ENCODE measurements around the gene CCDC107.

CCDC107 gene

GRCh38 chr9:35673132-35674024 lies 15.3 kb downstream of the CCDC107 start, which contains the start of gene CA9:
CA9 (plus strand) TSS chr9:35673928; CDS start chr9:35673960, 32 bp downstream.
- DNase-seq (ENCODE audit: insufficient read length, low spot score), result no peak
- TF ChIP-seq TAF1 (IDR thresholded peaks at IDR 0.05; ENCODE audit: low read depth, low read length) (no peak), SPI1 (IDR thresholded peaks at IDR 0.05; ENCODE audit: low read depth, low read length) (no peak), POU2F2 (IDR thresholded peaks at IDR 0.05; ENCODE audit: low read depth, low read length) (no peak), POLR2AphosphoS5 (IDR thresholded peaks at IDR 0.05; ENCODE audit: low read depth, low read length) (no peak), POLR2A (IDR thresholded peaks at IDR 0.05; ENCODE audit: low read depth, low read length) (no peak), PAX5 (IDR thresholded peaks at IDR 0.05; ENCODE audit: insufficient read depth, low read length, severe bottlenecking) (no peak)
- no peak for FAIRE-seq

DNA sequence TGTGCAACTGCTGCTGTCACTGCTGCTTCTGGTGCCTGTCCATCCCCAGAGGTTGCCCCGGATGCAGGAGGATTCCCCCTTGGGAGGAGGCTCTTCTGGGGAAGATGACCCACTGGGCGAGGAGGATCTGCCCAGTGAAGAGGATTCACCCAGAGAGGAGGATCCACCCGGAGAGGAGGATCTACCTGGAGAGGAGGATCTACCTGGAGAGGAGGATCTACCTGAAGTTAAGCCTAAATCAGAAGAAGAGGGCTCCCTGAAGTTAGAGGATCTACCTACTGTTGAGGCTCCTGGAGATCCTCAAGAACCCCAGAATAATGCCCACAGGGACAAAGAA lies 15.9 kb downstream of the CCDC107 start:
- FAIRE-seq (no peak), DNase-seq (ENCODE audit: insufficient read length, low spot score) (no peak)
- TF ChIP-seq PAX5 (IDR thresholded peaks at IDR 0.05; ENCODE audit: insufficient read depth, low read length, severe bottlenecking) (no peak), TAF1 (IDR thresholded peaks at IDR 0.05; ENCODE audit: low read depth, low read length) (no peak), POU2F2 (IDR thresholded peaks at IDR 0.05; ENCODE audit: low read depth, low read length) (no peak), SPI1 (IDR thresholded peaks at IDR 0.05; ENCODE audit: low read depth, low read length) (no peak), POLR2AphosphoS5 (IDR thresholded peaks at IDR 0.05; ENCODE audit: low read depth, low read length) (no peak), POLR2A (IDR thresholded peaks at IDR 0.05; ENCODE audit: low read depth, low read length) (no peak)

DNA sequence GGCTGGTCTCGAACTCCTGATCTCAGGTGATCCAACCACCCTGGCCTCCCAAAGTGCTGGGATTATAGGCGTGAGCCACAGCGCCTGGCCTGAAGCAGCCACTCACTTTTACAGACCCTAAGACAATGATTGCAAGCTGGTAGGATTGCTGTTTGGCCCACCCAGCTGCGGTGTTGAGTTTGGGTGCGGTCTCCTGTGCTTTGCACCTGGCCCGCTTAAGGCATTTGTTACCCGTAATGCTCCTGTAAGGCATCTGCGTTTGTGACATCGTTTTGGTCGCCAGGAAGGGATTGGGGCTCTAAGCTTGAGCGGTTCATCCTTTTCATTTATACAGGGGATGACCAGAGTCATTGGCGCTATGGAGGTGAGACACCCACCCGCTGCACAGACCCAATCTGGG lies 17.1 kb downstream of the CCDC107 start:
- no peak for TF ChIP-seq SPI1 (IDR thresholded peaks at IDR 0.05; ENCODE audit: low read depth, low read length)
- FAIRE-seq (no peak), DNase-seq (ENCODE audit: insufficient read length, low spot score) (no peak)

DNA sequence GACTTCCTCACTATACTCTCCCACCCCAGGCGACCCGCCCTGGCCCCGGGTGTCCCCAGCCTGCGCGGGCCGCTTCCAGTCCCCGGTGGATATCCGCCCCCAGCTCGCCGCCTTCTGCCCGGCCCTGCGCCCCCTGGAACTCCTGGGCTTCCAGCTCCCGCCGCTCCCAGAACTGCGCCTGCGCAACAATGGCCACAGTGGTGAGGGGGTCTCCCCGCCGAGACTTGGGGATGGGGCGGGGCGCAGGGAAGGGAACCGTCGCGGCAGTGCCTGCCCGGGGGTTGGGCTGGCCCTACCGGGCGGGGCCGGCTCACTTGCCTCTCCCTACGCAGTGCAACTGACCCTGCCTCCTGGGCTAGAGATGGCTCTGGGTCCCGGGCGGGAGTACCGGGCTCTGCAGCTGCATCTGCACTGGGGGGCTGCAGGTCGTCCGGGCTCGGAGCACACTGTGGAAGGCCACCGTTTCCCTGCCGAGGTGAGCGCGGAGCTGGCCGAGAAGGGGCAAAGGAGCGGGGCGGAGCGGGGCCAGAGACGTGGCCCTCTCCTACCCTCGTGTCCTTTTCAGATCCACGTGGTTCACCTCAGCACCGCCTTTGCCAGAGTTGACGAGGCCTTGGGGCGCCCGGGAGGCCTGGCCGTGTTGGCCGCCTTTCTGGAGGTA lies 17.8 kb downstream of the CCDC107 start:
- DNase-seq (ENCODE audit: insufficient read length, low spot score) (no peak), FAIRE-seq (no peak)
- TF ChIP-seq POU2F2 (IDR thresholded peaks at IDR 0.05; ENCODE audit: low read depth, low read length), result no peak

GRCh38 chr9:35679091-35679490 lies 21.0 kb downstream of the CCDC107 start:
- TF ChIP-seq SPI1 (IDR thresholded peaks at IDR 0.05; ENCODE audit: low read depth, low read length), result no peak
- no peak for TF ChIP-seq PAX5 (IDR thresholded peaks at IDR 0.05; ENCODE audit: insufficient read depth, low read length, severe bottlenecking)
- TF ChIP-seq TAF1 (IDR thresholded peaks at IDR 0.05; ENCODE audit: low read depth, low read length), result no peak
- no peak for TF ChIP-seq POU2F2 (IDR thresholded peaks at IDR 0.05; ENCODE audit: low read depth, low read length)
- no peak for TF ChIP-seq POLR2AphosphoS5 (IDR thresholded peaks at IDR 0.05; ENCODE audit: low read depth, low read length)
- no peak for TF ChIP-seq POLR2A (IDR thresholded peaks at IDR 0.05; ENCODE audit: low read depth, low read length)
- FAIRE-seq, result no peak
- no peak for DNase-seq (ENCODE audit: insufficient read length, low spot score)

- DNase-seq (ENCODE audit: insufficient read length, low spot score), result no peak
- TF ChIP-seq TAF1 (IDR thresholded peaks at IDR 0.05; ENCODE audit: low read depth, low read length), result no peak
- no peak for TF ChIP-seq PAX5 (IDR thresholded peaks at IDR 0.05; ENCODE audit: insufficient read depth, low read length, severe bottlenecking)
- TF ChIP-seq POLR2AphosphoS5 (IDR thresholded peaks at IDR 0.05; ENCODE audit: low read depth, low read length), result no peak
- TF ChIP-seq POU2F2 (IDR thresholded peaks at IDR 0.05; ENCODE audit: low read depth, low read length), result no peak
- peak; percentile 31 for FAIRE-seq
Observed at GRCh38 chr9:35679766-35680330, 21.8 kb downstream of the CCDC107 start.

- peak; percentile 92 for FAIRE-seq
- peak; percentile 54 for DNase-seq (ENCODE audit: insufficient read length, low spot score)
- peak; percentile 98 for TF ChIP-seq POU2F2 (IDR thresholded peaks at IDR 0.05; ENCODE audit: low read depth, low read length)
- TF ChIP-seq TAF1 (IDR thresholded peaks at IDR 0.05; ENCODE audit: low read depth, low read length), result no peak
Observed at GRCh38 chr9:35680331-35681105, 22.4 kb downstream of the CCDC107 start.

- TF ChIP-seq TAF1 (IDR thresholded peaks at IDR 0.05; ENCODE audit: low read depth, low read length) (no peak), POLR2AphosphoS5 (IDR thresholded peaks at IDR 0.05; ENCODE audit: low read depth, low read length) (no peak; the same call in 1 of the 2 replicates), PAX5 (IDR thresholded peaks at IDR 0.05; ENCODE audit: insufficient read depth, low read length, severe bottlenecking) (no peak)
- FAIRE-seq, result peak; percentile 81
Observed at GRCh38 chr9:35681341-35682002, 23.4 kb downstream of the CCDC107 start.

GRCh38 chr9:35682051-35682450 lies 24.0 kb downstream of the CCDC107 start:
- DNase-seq (ENCODE audit: insufficient read length, low spot score) (no peak), FAIRE-seq (no peak)
- TF ChIP-seq POLR2A (IDR thresholded peaks at IDR 0.05; ENCODE audit: low read depth, low read length) (0 out of 2 replicates have a peak, but pooled peaks have one; percentile 17), TAF1 (IDR thresholded peaks at IDR 0.05; ENCODE audit: low read depth, low read length) (no peak)

More at GRCh38 chr9:35681341-35682002, 23.4 kb downstream of the CCDC107 start:
- DNase-seq (ENCODE audit: insufficient read length, low spot score), result no peak

All from GM12891 (cell line).